Measurements from ENCODE around the gene FIP1L1.

The FIP1L1 gene

GRCh38 chr4:53477636-53478035 is 100.2 kb downstream of the FIP1L1 start:
- no peak for DNase-seq

- no peak for DNase-seq
Measured at GRCh38 chr4:53478671-53479456, 101.4 kb downstream of the FIP1L1 start.

- no peak for DNase-seq
Measured at GRCh38 chr4:53479736-53480525, 102.5 kb downstream of the FIP1L1 start.

- DNase-seq = no peak
Measured at GRCh38 chr4:53480909-53481308, 103.5 kb downstream of the FIP1L1 start.

- DNase-seq = no peak
Measured at GRCh38 chr4:53481586-53481985, 104.1 kb downstream of the FIP1L1 start.

GRCh38 chr4:53483250-53483649 is 105.8 kb downstream of the FIP1L1 start:
- no peak for DNase-seq

GRCh38 chr4:53484911-53485657 is 107.6 kb downstream of the FIP1L1 start:
- no peak for DNase-seq

GRCh38 chr4:53485658-53486040 is 108.2 kb downstream of the FIP1L1 start:
- no peak for DNase-seq

- DNase-seq = no peak
Measured at GRCh38 chr4:53487766-53488165, 110.3 kb downstream of the FIP1L1 start.

GRCh38 chr4:53489279-53489889 is 111.9 kb downstream of the FIP1L1 start:
- peak in 2 of 4 experiments; percentile 20 to 38 for DNase-seq

GRCh38 chr4:53490161-53490956 is 112.9 kb downstream of the FIP1L1 start:
- no peak for DNase-seq

GRCh38 chr4:53490965-53491622 is 113.7 kb downstream of the FIP1L1 start:
- DNase-seq = peak; percentile 20 to 61 (median 40)

GRCh38 chr4:53494851-53495250 is 117.4 kb downstream of the FIP1L1 start:
- no peak for DNase-seq

- DNase-seq = no peak
Measured at GRCh38 chr4:53497487-53498244, 120.2 kb downstream of the FIP1L1 start.

- no peak for DNase-seq
Measured at GRCh38 chr4:53498706-53499105, 121.3 kb downstream of the FIP1L1 start.

- DNase-seq = no peak
Measured at GRCh38 chr4:53499791-53500190, 122.3 kb downstream of the FIP1L1 start.

GRCh38 chr4:53500546-53500945 is 123.1 kb downstream of the FIP1L1 start:
- DNase-seq = no peak

- no peak for DNase-seq
Measured at GRCh38 chr4:53501561-53501960, 124.1 kb downstream of the FIP1L1 start.

GRCh38 chr4:53502094-53502493 is 124.7 kb downstream of the FIP1L1 start:
- no peak for DNase-seq

GRCh38 chr4:53505947-53506346 is 128.5 kb downstream of the FIP1L1 start:
- peak in 1 of 4 experiments; percentile 11 for DNase-seq

- no peak for DNase-seq
Measured at GRCh38 chr4:53507058-53507457, 129.6 kb downstream of the FIP1L1 start.

Measured in suppressor macrophage (primary cell).